Measurements from ENCODE around the gene RTKN. TPM values are rescaled to one million over a fixed set of nuclear protein-coding genes. Genes with fewer than 3 reads are reported as not detected.
"Not testable (repeated sequence)": the region's sequence is repeated elsewhere in the genome, so short reads cannot be mapped to it uniquely, and the experiment has no call there.

RTKN gene
- total RNA-seq, 1 donor, result 14.1 TPM

DNA sequence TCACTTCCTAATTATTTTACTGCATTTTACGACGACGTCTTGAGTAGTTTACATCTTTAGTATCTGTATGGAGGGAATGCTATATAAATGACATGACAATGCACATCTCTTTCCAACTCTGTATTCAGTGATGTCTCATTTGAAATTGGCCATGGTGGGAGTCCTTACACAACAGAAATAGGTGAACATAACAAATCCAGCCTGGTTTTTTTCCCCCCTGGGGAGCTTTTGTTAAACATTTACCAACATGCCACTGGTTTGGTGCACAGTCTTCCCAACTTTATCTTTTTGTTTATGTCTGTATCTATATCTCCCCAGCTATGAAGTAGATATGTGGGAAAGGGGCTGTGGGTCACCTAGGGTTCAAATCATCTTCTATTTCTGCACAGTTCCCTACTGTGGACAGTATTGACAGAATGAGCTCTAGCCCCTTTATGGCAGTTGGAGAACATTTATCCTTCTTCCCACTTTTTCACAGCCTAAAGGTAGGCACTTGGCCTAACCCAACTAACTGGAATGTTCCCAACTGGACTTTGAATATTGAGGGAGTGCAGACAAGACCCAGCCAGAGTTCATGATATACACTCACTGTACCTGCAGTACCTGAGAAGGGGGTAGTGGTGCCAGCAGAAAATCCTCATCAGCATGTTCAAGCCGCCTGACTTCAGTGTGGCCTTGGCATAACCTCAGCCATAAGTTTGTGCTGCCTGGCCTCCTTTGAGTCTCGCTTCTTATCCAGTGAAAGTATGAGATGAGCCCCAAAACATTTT is 5.7 kb upstream of the RTKN start:
- H3K79me2 ChIP-seq (ENCODE audit: insufficient read depth, low read length), result no peaks in the 10 kb centered on the region
- no peaks in the 10 kb centered on the region for H4K20me1 ChIP-seq (ENCODE audit: insufficient read depth, low read length)
- H2AFZ ChIP-seq (ENCODE audit: low read length), result no peak overlapping the region
- H3K27me3 ChIP-seq (ENCODE audit: insufficient read depth, low read length), result peaks cover 4% of the 10 kb centered on the region
- H3K4me3 ChIP-seq (ENCODE audit: insufficient read depth, low read length), result no peak overlapping the region
- H3K9me3 ChIP-seq (ENCODE audit: low read depth, low read length), result no peaks in the 10 kb centered on the region
- no peak for DNase-seq (ENCODE audit: insufficient read length, low spot score, missing footprints)
- H3K27ac ChIP-seq (ENCODE audit: low read depth, low read length), result no peak overlapping the region
- H3K4me1 ChIP-seq (ENCODE audit: insufficient read depth, low read length), result peaks cover 15% of the 10 kb centered on the region
- no peaks in the 10 kb centered on the region for H3K36me3 ChIP-seq (ENCODE audit: insufficient read depth, low read length)
- TF ChIP-seq, protein P1, sequence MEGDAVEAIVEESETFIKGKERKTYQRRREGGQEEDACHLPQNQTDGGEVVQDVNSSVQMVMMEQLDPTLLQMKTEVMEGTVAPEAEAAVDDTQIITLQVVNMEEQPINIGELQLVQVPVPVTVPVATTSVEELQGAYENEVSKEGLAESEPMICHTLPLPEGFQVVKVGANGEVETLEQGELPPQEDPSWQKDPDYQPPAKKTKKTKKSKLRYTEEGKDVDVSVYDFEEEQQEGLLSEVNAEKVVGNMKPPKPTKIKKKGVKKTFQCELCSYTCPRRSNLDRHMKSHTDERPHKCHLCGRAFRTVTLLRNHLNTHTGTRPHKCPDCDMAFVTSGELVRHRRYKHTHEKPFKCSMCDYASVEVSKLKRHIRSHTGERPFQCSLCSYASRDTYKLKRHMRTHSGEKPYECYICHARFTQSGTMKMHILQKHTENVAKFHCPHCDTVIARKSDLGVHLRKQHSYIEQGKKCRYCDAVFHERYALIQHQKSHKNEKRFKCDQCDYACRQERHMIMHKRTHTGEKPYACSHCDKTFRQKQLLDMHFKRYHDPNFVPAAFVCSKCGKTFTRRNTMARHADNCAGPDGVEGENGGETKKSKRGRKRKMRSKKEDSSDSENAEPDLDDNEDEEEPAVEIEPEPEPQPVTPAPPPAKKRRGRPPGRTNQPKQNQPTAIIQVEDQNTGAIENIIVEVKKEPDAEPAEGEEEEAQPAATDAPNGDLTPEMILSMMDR (IDR thresholded peaks at IDR 0.05; ENCODE audit: extremely low read depth, low read depth, low read length), result no peak
- no peak overlapping the region for H3K4me2 ChIP-seq (ENCODE audit: insufficient read depth, low read length)

DNA sequence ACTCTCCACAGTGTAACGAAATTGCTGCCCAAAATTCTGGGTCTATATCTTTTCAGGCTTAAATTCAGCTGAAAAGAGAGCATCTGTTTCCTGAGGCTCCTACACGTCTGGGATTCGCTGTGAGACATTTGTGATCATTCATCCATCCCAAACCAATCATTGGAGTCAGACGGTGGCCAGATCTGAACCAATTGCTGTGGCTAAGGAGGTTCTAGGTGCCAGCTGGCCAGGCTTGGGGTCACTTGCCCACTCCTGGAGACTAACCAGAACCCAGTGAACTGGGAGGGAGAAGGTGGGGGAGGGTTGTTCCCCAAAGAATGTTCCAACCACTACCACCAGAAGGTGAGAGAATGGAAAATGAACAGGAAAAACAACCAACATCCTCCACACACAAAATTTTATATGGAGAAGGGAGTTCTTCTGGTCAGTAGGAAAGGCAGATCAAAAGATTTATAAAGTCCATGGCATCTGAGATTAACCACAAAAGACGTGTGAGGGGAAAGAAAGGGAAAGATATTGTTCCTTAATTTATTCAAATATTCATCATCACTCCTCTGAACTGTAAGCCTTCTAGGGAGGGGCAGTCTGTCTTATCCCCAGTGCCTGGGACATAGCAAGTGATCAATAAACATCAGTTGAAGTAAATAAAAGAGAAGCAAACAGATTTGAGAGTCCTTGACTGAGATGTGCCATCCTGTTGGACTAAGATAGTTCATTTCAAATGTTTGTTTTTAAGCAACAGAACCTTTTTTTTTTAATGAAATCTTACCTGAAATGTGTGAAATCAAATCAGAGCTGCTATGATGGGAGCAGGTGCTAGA is 3.0 kb upstream of the RTKN start:
- peak; percentile 66 for DNase-seq (ENCODE audit: insufficient read length, low spot score, missing footprints)
- no peaks in the 10 kb centered on the region for H3K9me3 ChIP-seq (ENCODE audit: low read depth, low read length)
- H3K27ac ChIP-seq (ENCODE audit: low read depth, low read length), result peak overlapping the region; percentile 17

DNA sequence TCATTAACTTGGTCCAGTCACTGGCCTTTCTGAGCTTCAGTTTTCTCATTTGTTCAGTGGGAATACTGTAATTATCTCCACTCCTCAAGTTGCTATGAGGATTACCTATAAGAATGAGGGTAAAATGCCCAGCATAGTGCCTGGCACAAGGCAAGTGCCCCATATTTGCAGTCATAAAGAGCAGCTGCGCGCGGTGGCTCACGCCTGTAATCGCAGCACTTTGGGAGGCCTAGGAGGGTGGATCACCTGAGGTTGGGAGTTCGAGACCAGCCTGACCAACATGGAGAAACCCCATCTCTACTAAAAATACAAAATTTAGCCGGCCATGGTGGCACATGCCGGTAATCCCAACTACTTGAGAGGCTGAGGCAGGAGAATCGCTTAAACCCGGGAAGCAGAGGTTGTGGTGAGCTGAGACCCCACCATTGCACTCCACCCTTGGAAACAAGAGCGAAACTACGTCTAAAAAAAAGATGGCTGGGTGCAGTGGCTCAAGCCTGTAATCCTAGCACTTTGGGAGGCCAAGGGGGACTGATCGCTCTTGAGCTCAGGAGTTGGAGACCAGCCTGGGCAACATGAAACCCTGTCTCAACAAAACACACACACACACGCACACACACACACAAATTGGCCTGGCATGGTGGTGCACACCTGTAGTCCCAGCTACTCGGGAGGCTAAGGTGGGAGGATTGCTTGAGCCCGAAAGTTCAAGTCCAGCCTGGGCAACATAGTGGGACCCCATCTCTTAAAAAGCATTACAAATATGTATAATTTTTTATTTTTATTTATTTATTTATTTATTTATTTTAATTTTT is 953 bp upstream of the RTKN start:
- not testable (repeated sequence) for H3K4me2 ChIP-seq (ENCODE audit: insufficient read depth, low read length)

More for the DNA sequence above, 3.0 kb upstream of the RTKN start:
- TF ChIP-seq, protein P1 (IDR thresholded peaks at IDR 0.05; ENCODE audit: extremely low read depth, low read depth, low read length), result no peak
- peak overlapping the region; percentile 40 for H3K4me3 ChIP-seq (ENCODE audit: insufficient read depth, low read length)
- H3K27me3 ChIP-seq (ENCODE audit: insufficient read depth, low read length), result peaks cover 16% of the 10 kb centered on the region
- peak overlapping the region; percentile 56 for H2AFZ ChIP-seq (ENCODE audit: low read length)
- no peaks in the 10 kb centered on the region for H3K36me3 ChIP-seq (ENCODE audit: insufficient read depth, low read length)
- peak overlapping the region; percentile 66 for H3K4me2 ChIP-seq (ENCODE audit: insufficient read depth, low read length)
- no peaks in the 10 kb centered on the region for H4K20me1 ChIP-seq (ENCODE audit: insufficient read depth, low read length)
- H3K4me1 ChIP-seq (ENCODE audit: insufficient read depth, low read length), result peaks cover 20% of the 10 kb centered on the region
- H3K79me2 ChIP-seq (ENCODE audit: insufficient read depth, low read length), result peaks cover 2% of the 10 kb centered on the region

DNA sequence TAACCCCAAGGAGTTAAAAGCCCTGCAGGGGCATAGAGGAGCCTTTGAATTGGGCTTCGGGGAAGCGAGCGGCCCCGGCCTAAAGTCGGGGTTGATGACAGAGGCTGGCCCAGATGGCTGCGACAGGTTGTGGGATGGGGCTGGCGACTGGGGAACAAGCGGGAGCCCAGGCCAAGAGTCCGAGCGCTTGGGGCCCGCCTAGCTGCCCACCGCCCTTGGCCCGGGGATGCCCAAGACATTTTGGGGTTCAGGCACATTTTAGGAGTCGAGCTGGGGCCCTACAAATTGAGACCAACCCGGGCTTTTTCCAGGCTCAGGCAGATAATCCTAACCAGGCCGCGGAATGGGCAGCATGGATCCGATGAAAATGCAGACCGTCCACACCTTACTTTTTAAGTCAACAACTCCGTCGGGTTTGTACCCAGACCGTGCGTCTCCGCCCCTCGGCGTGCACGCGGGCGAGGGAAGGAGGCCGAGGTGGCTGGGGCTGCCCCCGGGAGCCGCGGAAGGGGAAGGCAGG is 507 bp downstream of the RTKN start:
- DNase-seq (ENCODE audit: insufficient read length, low spot score, missing footprints), result peak; percentile 80
- Histone ChIP-seq H2AFZ (ENCODE audit: low read length) (no peak overlapping the region), H3K27me3 (ENCODE audit: insufficient read depth, low read length) (peaks cover 16% of the 10 kb centered on the region), H3K9me3 (ENCODE audit: low read depth, low read length) (no peaks in the 10 kb centered on the region), H3K4me2 (ENCODE audit: insufficient read depth, low read length) (peak overlapping the region; percentile 95), H3K4me1 (ENCODE audit: insufficient read depth, low read length) (peaks cover 25% of the 10 kb centered on the region), H3K27ac (ENCODE audit: low read depth, low read length) (no peak overlapping the region), H4K20me1 (ENCODE audit: insufficient read depth, low read length) (peaks cover 5% of the 10 kb centered on the region), H3K4me3 (ENCODE audit: insufficient read depth, low read length) (no peak overlapping the region), H3K36me3 (ENCODE audit: insufficient read depth, low read length) (no peaks in the 10 kb centered on the region), H3K79me2 (ENCODE audit: insufficient read depth, low read length) (peaks cover 26% of the 10 kb centered on the region)
- TF ChIP-seq, protein P1 (IDR thresholded peaks at IDR 0.05; ENCODE audit: extremely low read depth, low read depth, low read length), result no peak

More for the DNA sequence above, 953 bp upstream of the RTKN start:
- not testable (repeated sequence) for H2AFZ ChIP-seq (ENCODE audit: low read length); H3K36me3 ChIP-seq (ENCODE audit: insufficient read depth, low read length); DNase-seq (ENCODE audit: insufficient read length, low spot score, missing footprints); H3K9me3 ChIP-seq (ENCODE audit: low read depth, low read length); H3K27ac ChIP-seq (ENCODE audit: low read depth, low read length); H3K4me3 ChIP-seq (ENCODE audit: insufficient read depth, low read length); H4K20me1 ChIP-seq (ENCODE audit: insufficient read depth, low read length)
- Histone ChIP-seq H3K4me1 (ENCODE audit: insufficient read depth, low read length) (peaks cover 25% of the 10 kb centered on the region), H3K27me3 (ENCODE audit: insufficient read depth, low read length) (peaks cover 16% of the 10 kb centered on the region), H3K79me2 (ENCODE audit: insufficient read depth, low read length) (peaks cover 21% of the 10 kb centered on the region)
